Endothelial cell of umbilical vein (primary cell): Measurements from ENCODE around the gene MINAR1. TPM values are rescaled to one million over a fixed set of nuclear protein-coding genes. Genes with fewer than 3 reads are reported as not detected.

Experiments used
- BruUV-seq: library from RNA; stranded (reverse); fragments of 400-500 nt; replicated peaks from 2 replicates; lab custom pipeline; 2021; lab: Mats Ljungman, UMichigan
- CTCF ChIA-PET: fragments of 300-600, 350-600 bp; sonication (Branson Sonifier 250); formaldehyde crosslinking; loops from one replicate; lab custom pipeline; 2021; ENCODE audit warnings: antibody characterized with exemption, inconsistent platforms; lab: Charles Lee
- POLR2A ChIA-PET: fragments of 300-600, 350-600 bp; sonication (Branson Sonifier 250); formaldehyde crosslinking; loops from one replicate; lab custom pipeline; 2021; ENCODE audit warnings: antibody characterized with exemption, inconsistent platforms; lab: Charles Lee
- DNase-seq: peaks from one replicate; pipeline ENCODE4 v3.0.0-alpha.2; 2011; ENCODE audit warnings: low read depth, low spot score
- FAIRE-seq: peaks from 2 replicates; lab custom pipeline; 2011; peaks lifted over from hg19 to GRCh38; lab: Jason Lieb, UNC
- H2AFZ ChIP-seq: 2 replicates; pipeline ENCODE4 v1.6.0; 2012; ENCODE audit warnings: low read depth, low read length, control low read depth, inconsistent platforms
- H3K27ac ChIP-seq: 2 replicates; pipeline ENCODE4 v1.5.1; 2011; ENCODE audit warnings: low read depth, mild to moderate bottlenecking, control low read depth, low read length, moderate library complexity; ENCODE audit not compliant: insufficient read depth
- H3K27me3 ChIP-seq, 2 experiments: 2 replicates each; pipeline versions ENCODE4 v1.6.0 to v1.6.1; 2011; ENCODE audit warnings: low read length in 2 of 2, mixed read lengths in 1 of 2; ENCODE audit not compliant: control insufficient read depth in 2 of 2, insufficient read depth in 2 of 2
- H3K36me3 ChIP-seq, 2 experiments: 2 replicates in 1 of 2; 3 replicates in 1 of 2; pipeline ENCODE4 v1.5.1; 2011; ENCODE audit warnings: low read length in 2 of 2, mild to moderate bottlenecking in 1 of 2, moderate library complexity in 1 of 2; ENCODE audit not compliant: control insufficient read depth in 2 of 2, insufficient read depth in 2 of 2; ENCODE audit errors: extremely low read depth in 1 of 2
- H3K4me1 ChIP-seq: 3 replicates; pipeline ENCODE4 v1.5.1; 2011; ENCODE audit warnings: mild to moderate bottlenecking, low read length; ENCODE audit not compliant: control insufficient read depth, insufficient read depth; ENCODE audit errors: extremely low read depth
- H3K4me2 ChIP-seq: 2 replicates; pipeline ENCODE4 v1.6.1; 2011; ENCODE audit warnings: low read length, control low read depth, mixed read lengths; ENCODE audit not compliant: insufficient read depth
- H3K4me3 ChIP-seq, 3 experiments: fragments of 200-600 bp in 1 of 3; sonication (generic), shearing (Covaris generic) in 1 of 3; replicated peaks in 1 of 3; 2 replicates each; pipeline ENCODE4 v1.5.1; 2011 to 2016; ENCODE audit warnings: control low read depth in 3 of 3, low read length in 3 of 3, mild to moderate bottlenecking in 2 of 3, inconsistent platforms in 1 of 3, low read depth in 1 of 3, moderate library complexity in 1 of 3; ENCODE audit not compliant: insufficient read depth in 1 of 3
- H3K79me2 ChIP-seq: 2 replicates; pipeline ENCODE4 v1.6.0; 2012; ENCODE audit warnings: low read length, inconsistent platforms; ENCODE audit not compliant: control insufficient read depth, insufficient read depth
- H3K9ac ChIP-seq: replicated peaks from 2 replicates; pipeline ENCODE3; 2011; ENCODE audit warnings: low read length, control low read depth; ENCODE audit not compliant: insufficient read depth; ENCODE audit errors: extremely low read depth
- H3K9me1 ChIP-seq: replicated peaks from 3 replicates; pipeline ENCODE4 v1.6.0; 2011; ENCODE audit warnings: mild to moderate bottlenecking, low read length; ENCODE audit not compliant: control insufficient read depth, insufficient read depth; ENCODE audit errors: extremely low read depth
- H3K9me3 ChIP-seq: replicated peaks from 2 replicates; pipeline ENCODE4 v1.5.1; 2012; ENCODE audit warnings: low read length, inconsistent platforms; ENCODE audit not compliant: control insufficient read depth, insufficient read depth
- H4K20me1 ChIP-seq: replicated peaks from 2 replicates; pipeline ENCODE3; 2011; ENCODE audit warnings: mild to moderate bottlenecking, low read length; ENCODE audit not compliant: control insufficient read depth, insufficient read depth; ENCODE audit errors: extremely low read depth
- CTCF ChIP-seq, 2 donors: IDR thresholded peaks; 1 replicate in 1 of 2; 2 replicates in 1 of 2; pipeline ENCODE4 v1.5.1; 2011; ENCODE audit warnings: low read length in 2 of 2, mild to moderate bottlenecking in 2 of 2, moderate library complexity in 2 of 2, control low read depth in 1 of 2, inconsistent platforms in 1 of 2, low read depth in 1 of 2; ENCODE audit not compliant: insufficient read depth in 1 of 2; ENCODE audit errors: extremely low read depth in 1 of 2
- EZH2 ChIP-seq: IDR thresholded peaks from 2 replicates; pipeline ENCODE4 v1.6.1; 2012; ENCODE audit warnings: borderline replicate concordance, low read depth, mild to moderate bottlenecking, moderate library complexity, low read length, inconsistent platforms; ENCODE audit not compliant: severe bottlenecking
- FOS ChIP-seq: IDR thresholded peaks from 2 replicates; pipeline ENCODE4 v1.6.1; 2011; ENCODE audit warnings: mild to moderate bottlenecking, low read length, moderate library complexity, borderline replicate concordance; ENCODE audit not compliant: insufficient read depth
- GATA2 ChIP-seq: IDR thresholded peaks from 2 replicates; pipeline ENCODE4 v1.7.0; 2011; ENCODE audit warnings: low read depth, mild to moderate bottlenecking, moderate library complexity, mixed read lengths, low read length; ENCODE audit not compliant: insufficient read length, insufficient read depth
- JUN ChIP-seq: IDR thresholded peaks from 2 replicates; pipeline ENCODE4 v1.6.1; 2011; ENCODE audit warnings: borderline replicate concordance, low read depth; ENCODE audit not compliant: insufficient read length, insufficient read depth
- MYC ChIP-seq: IDR thresholded peaks from one replicate; pipeline ENCODE4 v1.6.1; 2011; ENCODE audit warnings: mild to moderate bottlenecking, low read depth, low read length
- POLR2A ChIP-seq: IDR thresholded peaks from 2 replicates; pipeline ENCODE4 v1.6.1; 2012; ENCODE audit warnings: low read depth, mild to moderate bottlenecking, control low read depth, low read length
- POLR2AphosphoS5 ChIP-seq: IDR thresholded peaks from 2 replicates; pipeline ENCODE4 v1.6.1; 2012; ENCODE audit warnings: low read depth, mild to moderate bottlenecking, control low read depth, low read length, moderate library complexity; ENCODE audit not compliant: insufficient read depth
- dilution Hi-C: fragments of 300-500 bp; cut with MboI; formaldehyde crosslinking; loops from one replicate; pipeline ENCODE4 v1.15.0; 2019; ENCODE audit warnings: low sequenced_read_pairs; ENCODE audit not compliant: extremely low pct_ligation_motif_present
- intact Hi-C: fragments of 100-400 bp; cut with micrococcal nuclease; formaldehyde crosslinking; loops from one replicate; pipeline ENCODE4 v1.10.0; 2022
- polyA plus RNA-seq, 4 experiments: library from polyadenylated mRNA; depleted of rRNA in 3 of 4; stranded (reverse) in 3 of 4; unstranded in 1 of 4; fragments of >200 nt; gene quantifications; 2 replicates each; pipeline versions ENCODE4 v1.2.1 to v1.2.3, GENCODE V29; 2011 to 2012; ENCODE audit warnings: missing spikeins in 1 of 4
- total RNA-seq: library from RNA; stranded (reverse); gene quantifications from 2 replicates; pipeline ENCODE4 v1.2.3, GENCODE V29; 2021
- TF ChIP-seq, protein P1 (sequence below): IDR thresholded peaks from 2 replicates; pipeline ENCODE4 v1.6.1; 2011; ENCODE audit not compliant: insufficient read depth, insufficient read length

MINAR1 gene
- total and polyA plus RNA-seq, 2 donors (not counting 3 experiments of a cell fraction or from before 2014, with no cell fraction given) = 0.33 to 0.93 TPM

- no TSS peak for BruUV-seq
- no peaks in the 10 kb centered on the region for H4K20me1 ChIP-seq
- H2AFZ ChIP-seq = no peak overlapping the region
- H3K27me3 ChIP-seq = no peaks in the 10 kb centered on the region
- H3K4me3 ChIP-seq = no peak overlapping the region
- no peak overlapping the region for H3K4me2 ChIP-seq
- H3K79me2 ChIP-seq = no peaks in the 10 kb centered on the region
- no peaks in the 10 kb centered on the region for H3K4me1 ChIP-seq
- FAIRE-seq = no peak
- no peaks in the 10 kb centered on the region for H3K9me1 ChIP-seq
- H3K36me3 ChIP-seq = no peaks in the 10 kb centered on the region
- DNase-seq = no peak
- POLR2A ChIA-PET = no interaction called here
- CTCF ChIA-PET = interaction anchor here (0.7 to 1.3 kb wide), 2 partner anchors 32 to 73 kb away, joined by 3 to 6 read pairs; no protein-coding TSS in a partner anchor
- TF ChIP-seq, protein P1, sequence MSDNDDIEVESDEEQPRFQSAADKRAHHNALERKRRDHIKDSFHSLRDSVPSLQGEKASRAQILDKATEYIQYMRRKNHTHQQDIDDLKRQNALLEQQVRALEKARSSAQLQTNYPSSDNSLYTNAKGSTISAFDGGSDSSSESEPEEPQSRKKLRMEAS = no peak
- TF ChIP-seq EZH2 (no peak), POLR2AphosphoS5 (no peak), MYC (no peak), GATA2 (no peak), FOS (no peak), POLR2A (no peak)
- intact Hi-C loops = no loop called here
- H3K9me3 ChIP-seq = no peaks in the 10 kb centered on the region
- H3K27ac ChIP-seq = no peak overlapping the region
- H3K9ac ChIP-seq = no peak overlapping the region
- dilution Hi-C loops = no loop called here
These were observed 19.7 kb upstream of the MINAR1 start for GRCh38 chr15:79412429-79412828.

DNA sequence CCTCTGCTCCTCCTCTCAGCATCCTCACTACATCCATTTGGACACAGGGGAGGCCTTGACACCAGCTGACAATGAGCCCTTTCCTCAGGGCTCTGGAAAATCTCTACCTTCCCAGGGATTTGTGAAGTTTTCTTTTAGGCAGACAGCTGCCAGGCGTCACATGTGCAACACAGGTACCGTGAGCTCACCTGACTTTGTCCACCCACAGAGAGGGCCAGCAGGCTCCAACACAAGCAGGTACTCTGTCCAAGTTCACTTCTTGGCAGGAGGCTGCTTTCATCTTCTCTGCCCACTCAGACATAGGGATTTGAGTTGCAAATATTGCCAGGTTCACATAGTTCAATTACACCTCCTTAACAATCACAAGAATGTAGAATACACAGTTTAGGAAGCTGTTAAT, 15.3 kb upstream of the MINAR1 start:
- dilution Hi-C loops = no loop called here
- no peak overlapping the region for H3K4me3 ChIP-seq
- DNase-seq (no peak), FAIRE-seq (no peak)
- no peaks in the 10 kb centered on the region for H4K20me1 ChIP-seq
- H2AFZ ChIP-seq = no peak overlapping the region
- intact Hi-C loops = no loop called here
- no peak for TF ChIP-seq CTCF (IDR thresholded peaks at IDR 0.05; ENCODE audit: extremely low read depth in 1 of 2, insufficient read depth in 1 of 2, low read depth in 1 of 2, low read length in 2 of 2)
- TF ChIP-seq JUN = no peak
- no peak for TF ChIP-seq POLR2A
- TF ChIP-seq, protein P1 = no peak
- no peak for TF ChIP-seq FOS
- no peak for TF ChIP-seq EZH2
- TF ChIP-seq POLR2AphosphoS5 = no peak
- no peak for TF ChIP-seq MYC
- no peak for TF ChIP-seq GATA2
- no peaks in the 10 kb centered on the region for H3K27me3 ChIP-seq
- H3K4me1 ChIP-seq = no peaks in the 10 kb centered on the region
- no peaks in the 10 kb centered on the region for H3K36me3 ChIP-seq
- H3K4me2 ChIP-seq = no peak overlapping the region
- H3K9ac ChIP-seq = no peak overlapping the region
- peaks cover 2% of the 10 kb centered on the region for H3K9me1 ChIP-seq
- ChIA-PET POLR2A (no interaction called here), CTCF (interaction anchor here (0.8 to 1.6 kb wide), 2 partner anchors 36 to 437 kb away, joined by 3 to 4 read pairs; no protein-coding TSS in a partner anchor)
- H3K27ac ChIP-seq = no peak overlapping the region
- no TSS peak for BruUV-seq
- H3K79me2 ChIP-seq = no peaks in the 10 kb centered on the region
- H3K9me3 ChIP-seq = no peaks in the 10 kb centered on the region
